ENCODE measurements around the gene ERP44. TPM values are rescaled to one million over a fixed set of nuclear protein-coding genes. Genes with fewer than 3 reads are reported as not detected.

The ERP44 gene
- total and polyA plus RNA-seq, 8 donors: 1.2 to 32.9 (median 12.0) TPM

DNA sequence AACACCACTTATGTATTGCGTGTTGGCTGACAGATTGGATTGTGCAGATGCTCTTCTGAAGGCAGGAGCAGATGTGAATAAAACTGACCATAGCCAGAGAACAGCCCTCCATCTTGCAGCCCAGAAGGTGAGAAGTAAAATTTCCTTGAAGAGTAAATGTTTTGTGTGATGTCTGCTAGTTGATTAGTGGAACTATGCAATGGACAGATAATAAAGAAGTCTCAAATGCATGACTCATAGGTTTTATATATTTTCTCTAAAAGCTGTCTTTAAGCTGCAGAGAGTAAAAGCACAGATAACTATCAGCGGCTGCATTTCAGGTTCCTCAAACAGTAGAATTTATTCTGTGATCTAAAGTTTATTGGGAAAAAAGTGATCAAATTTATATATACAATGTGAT, 27.6 kb upstream of the ERP44 start:
- H3K4me1 ChIP-seq: no peaks in the 10 kb centered on the region
- intact Hi-C loops (cut with DNase I; ENCODE audit: low total_unique reads): no loop called here
- no peak for DNase-seq
- H3K27me3 ChIP-seq: no peaks in the 10 kb centered on the region
- H3K36me3 ChIP-seq: peaks cover 0 to 25% (median 12%) of the 10 kb centered on the region in 4 donors
- no peak overlapping the region for H3K4me3 ChIP-seq
- no peaks in the 10 kb centered on the region for H3K9me3 ChIP-seq
- 94 to 99% (median 97%) methylated on average over 2 of the region's 2 CpGs for WGBS, 5 donors
- no peak overlapping the region for H3K27ac ChIP-seq
- TF ChIP-seq POLR2AphosphoS5 (IDR thresholded peaks at IDR 0.05) (no peak), POLR2A (IDR thresholded peaks at IDR 0.05) (no peak), EP300 (IDR thresholded peaks at IDR 0.05) (no peak)
- TF ChIP-seq, protein P1, sequence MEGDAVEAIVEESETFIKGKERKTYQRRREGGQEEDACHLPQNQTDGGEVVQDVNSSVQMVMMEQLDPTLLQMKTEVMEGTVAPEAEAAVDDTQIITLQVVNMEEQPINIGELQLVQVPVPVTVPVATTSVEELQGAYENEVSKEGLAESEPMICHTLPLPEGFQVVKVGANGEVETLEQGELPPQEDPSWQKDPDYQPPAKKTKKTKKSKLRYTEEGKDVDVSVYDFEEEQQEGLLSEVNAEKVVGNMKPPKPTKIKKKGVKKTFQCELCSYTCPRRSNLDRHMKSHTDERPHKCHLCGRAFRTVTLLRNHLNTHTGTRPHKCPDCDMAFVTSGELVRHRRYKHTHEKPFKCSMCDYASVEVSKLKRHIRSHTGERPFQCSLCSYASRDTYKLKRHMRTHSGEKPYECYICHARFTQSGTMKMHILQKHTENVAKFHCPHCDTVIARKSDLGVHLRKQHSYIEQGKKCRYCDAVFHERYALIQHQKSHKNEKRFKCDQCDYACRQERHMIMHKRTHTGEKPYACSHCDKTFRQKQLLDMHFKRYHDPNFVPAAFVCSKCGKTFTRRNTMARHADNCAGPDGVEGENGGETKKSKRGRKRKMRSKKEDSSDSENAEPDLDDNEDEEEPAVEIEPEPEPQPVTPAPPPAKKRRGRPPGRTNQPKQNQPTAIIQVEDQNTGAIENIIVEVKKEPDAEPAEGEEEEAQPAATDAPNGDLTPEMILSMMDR (IDR thresholded peaks at IDR 0.05): no peak

DNA sequence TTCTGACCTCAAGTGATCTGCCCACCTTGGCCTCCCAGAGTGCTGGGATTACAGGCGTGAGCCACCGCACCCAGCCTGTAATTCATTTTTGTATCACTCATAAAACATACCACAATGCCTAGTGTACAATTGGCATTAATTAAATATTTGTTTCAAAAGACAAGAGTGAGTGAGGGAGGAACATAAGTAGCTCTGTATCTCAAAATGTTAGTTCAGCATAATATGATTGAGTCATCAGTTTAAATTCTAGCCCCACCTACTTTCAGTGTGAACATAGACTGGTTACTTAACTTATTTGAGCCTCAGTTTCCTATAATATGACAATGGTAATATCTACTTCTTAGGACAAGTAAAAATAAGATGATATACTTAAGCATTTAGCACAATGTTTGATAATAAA, 27.1 kb upstream of the ERP44 start:
- WGBS, 5 donors: 86 to 92% (median 87%) methylated on average over 2 of the region's 2 CpGs
- Histone ChIP-seq H3K36me3 (peaks cover 0 to 25% (median 16%) of the 10 kb centered on the region in 4 donors), H3K4me1 (no peaks in the 10 kb centered on the region), H3K9me3 (no peaks in the 10 kb centered on the region), H3K27ac (no peak overlapping the region), H3K27me3 (no peaks in the 10 kb centered on the region), H3K4me3 (no peak overlapping the region)
- TF ChIP-seq, protein P1 (IDR thresholded peaks at IDR 0.05): no peak
- TF ChIP-seq POLR2AphosphoS5 (IDR thresholded peaks at IDR 0.05): no peak
- TF ChIP-seq EP300 (IDR thresholded peaks at IDR 0.05): no peak
- no peak for TF ChIP-seq POLR2A (IDR thresholded peaks at IDR 0.05)
- intact Hi-C loops (cut with DNase I; ENCODE audit: low total_unique reads): no loop called here
- no peak for DNase-seq

DNA sequence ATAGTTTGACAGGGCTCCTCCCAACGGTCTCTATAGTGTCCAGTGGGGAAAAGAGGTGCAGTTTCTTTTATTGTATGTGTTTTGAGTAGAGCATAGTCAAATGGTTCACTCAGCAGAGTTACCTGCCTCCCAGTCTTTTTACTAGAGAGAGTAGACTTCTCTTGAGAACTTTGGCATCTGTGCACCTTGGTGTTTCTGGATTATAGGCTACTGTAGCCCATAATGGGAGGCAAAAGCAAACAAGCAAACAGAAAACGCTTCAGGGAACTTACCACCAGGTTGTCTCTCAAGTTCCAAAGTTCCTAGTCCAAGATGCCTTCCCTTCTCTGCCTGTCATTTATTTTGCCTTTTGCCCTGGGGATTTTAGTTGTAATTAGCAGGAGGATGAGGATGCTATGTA, 26.4 kb upstream of the ERP44 start:
- H3K4me3 ChIP-seq: no peak overlapping the region
- intact Hi-C loops (cut with DNase I; ENCODE audit: low total_unique reads): no loop called here
- no peak for DNase-seq
- TF ChIP-seq POLR2AphosphoS5 (IDR thresholded peaks at IDR 0.05) (no peak), EP300 (IDR thresholded peaks at IDR 0.05) (no peak), POLR2A (IDR thresholded peaks at IDR 0.05) (no peak)
- TF ChIP-seq, protein P1 (IDR thresholded peaks at IDR 0.05): no peak
- 80 to 90% (median 88%) methylated on average over 2 of the region's 2 CpGs for WGBS, 5 donors
- no peaks in the 10 kb centered on the region for H3K9me3 ChIP-seq
- no peaks in the 10 kb centered on the region for H3K4me1 ChIP-seq
- no peaks in the 10 kb centered on the region for H3K27me3 ChIP-seq
- no peak overlapping the region for H3K27ac ChIP-seq
- peaks cover 0 to 28% (median 22%) of the 10 kb centered on the region in 4 donors for H3K36me3 ChIP-seq

DNA sequence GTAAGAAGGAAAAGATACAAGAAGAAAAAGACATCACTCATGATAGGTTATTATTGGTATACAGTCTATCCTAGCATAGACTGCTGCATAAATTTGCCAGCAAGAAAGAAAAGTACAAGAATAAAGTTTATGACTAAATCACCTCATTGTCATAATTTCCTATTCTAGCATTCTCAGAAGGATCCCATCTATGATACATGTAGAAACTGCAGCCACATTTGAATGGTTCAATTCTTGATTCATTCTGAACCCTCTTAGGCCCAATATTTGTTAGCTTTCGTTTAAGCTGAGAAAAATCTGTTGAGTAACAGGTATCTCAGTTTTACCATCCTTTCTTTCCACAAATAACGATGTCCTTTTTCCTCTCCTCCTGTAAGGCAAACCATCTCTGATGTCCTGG, 21.5 kb upstream of the ERP44 start:
- Histone ChIP-seq H3K9me3 (no peaks in the 10 kb centered on the region), H3K4me3 (no peak overlapping the region), H3K4me1 (no peaks in the 10 kb centered on the region), H3K27ac (no peak overlapping the region), H3K36me3 (peaks cover 0 to 25% (median 14%) of the 10 kb centered on the region in 4 donors), H3K27me3 (no peaks in the 10 kb centered on the region)
- no peak for DNase-seq
- WGBS, 5 donors: 81 to 93% (median 91%) methylated on average over 2 of the region's 2 CpGs
- TF ChIP-seq, protein P1 (IDR thresholded peaks at IDR 0.05): no peak
- TF ChIP-seq POLR2A (IDR thresholded peaks at IDR 0.05) (no peak), POLR2AphosphoS5 (IDR thresholded peaks at IDR 0.05) (no peak), EP300 (IDR thresholded peaks at IDR 0.05) (no peak)
- intact Hi-C loops (cut with DNase I; ENCODE audit: low total_unique reads): no loop called here
